Progenitor cell of endocrine pancreas (in vitro differentiated cells): ENCODE data around the gene SF3B6. TPM values are rescaled to one million over a fixed set of nuclear protein-coding genes. Genes with fewer than 3 reads are reported as not detected.

Source experiments
- DNase-seq: peaks from one replicate; pipeline ENCODE4 v3.0.0; 2021; ENCODE audit warnings: low spot score; ENCODE audit not compliant: unreplicated experiment
- H3K27ac Mint-ChIP-seq: 2 replicates; pipeline ENCODE4 v1.8.0; 2021; ENCODE audit warnings: mild to moderate bottlenecking, moderate library complexity, mixed read lengths
- H3K27me3 Mint-ChIP-seq: 2 replicates; pipeline ENCODE4 v1.8.0; 2021; ENCODE audit warnings: mixed read lengths
- H3K36me3 Mint-ChIP-seq: 2 replicates; pipeline ENCODE4 v1.8.0; 2022; ENCODE audit warnings: mixed read lengths; ENCODE audit not compliant: insufficient read depth
- H3K4me1 Mint-ChIP-seq: 2 replicates; pipeline ENCODE4 v1.8.0; 2021; ENCODE audit warnings: low read depth, mixed read lengths
- H3K4me3 Mint-ChIP-seq: 2 replicates; pipeline ENCODE4 v1.8.0; 2021; ENCODE audit warnings: low read depth, mild to moderate bottlenecking, moderate library complexity, mixed read lengths
- H3K9me3 Mint-ChIP-seq: 2 replicates; pipeline ENCODE4 v1.8.0; 2021; ENCODE audit warnings: low read depth, mixed read lengths
- total RNA-seq: library from RNA; stranded (reverse); gene quantifications from 2 replicates; pipeline ENCODE4 v1.2.1, GENCODE V29; 2021
- TF ChIP-seq, protein P1 (sequence below): fragments of 200-600 bp; sonication (generic); IDR thresholded peaks from one replicate; pipeline ENCODE4 v1.5.0; 2021; ENCODE audit warnings: antibody characterized with exemption, mild to moderate bottlenecking; ENCODE audit not compliant: unreplicated experiment

The SF3B6 gene
- total RNA-seq, 1 donor from 2014 or later = 101 TPM

DNA sequence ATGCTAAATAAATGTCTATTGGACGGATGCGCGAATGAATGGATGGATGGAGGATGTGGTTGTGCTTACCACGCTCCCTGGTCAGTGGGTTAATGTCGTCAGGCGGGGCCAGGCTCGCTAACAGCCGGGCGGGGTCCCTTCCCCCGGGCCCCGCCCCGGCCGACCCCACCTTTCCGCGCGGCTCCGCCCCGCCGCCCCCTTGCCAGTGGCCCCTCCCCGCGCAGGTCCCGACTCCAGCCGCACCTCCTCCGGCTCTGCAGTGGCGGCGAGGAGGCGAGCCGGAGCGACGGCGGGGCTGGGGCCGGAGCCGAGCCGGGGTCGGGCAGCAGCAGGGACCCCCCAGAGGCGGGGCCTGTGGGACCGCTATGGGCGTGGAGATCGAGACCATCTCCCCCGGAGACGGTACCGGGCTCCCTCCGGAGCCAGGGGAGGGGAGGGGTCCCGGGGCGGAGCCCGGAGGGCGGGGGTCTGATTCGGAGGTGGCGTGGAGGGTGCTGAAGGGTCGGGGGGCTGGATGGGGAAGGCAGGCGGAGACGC is 26.6 kb downstream of the SF3B6 start, which contains the start of gene FKBP1B:
Gene FKBP1B (plus strand): TSS at position 257 of the 537 bp plus-strand sequence. CDS start 109 bp downstream, at position 366.
- Mint-ChIP-seq H3K36me3 (no peaks in the 10 kb centered on the region), H3K27ac (no peak within 1 kb of the TSS), H3K9me3 (no peaks in the 10 kb centered on the region), H3K27me3 (no peaks in the 10 kb centered on the region), H3K4me3 (no peak within 1 kb of the TSS), H3K4me1 (peaks cover 20% of the 10 kb centered on the region)
- TF ChIP-seq, protein P1, sequence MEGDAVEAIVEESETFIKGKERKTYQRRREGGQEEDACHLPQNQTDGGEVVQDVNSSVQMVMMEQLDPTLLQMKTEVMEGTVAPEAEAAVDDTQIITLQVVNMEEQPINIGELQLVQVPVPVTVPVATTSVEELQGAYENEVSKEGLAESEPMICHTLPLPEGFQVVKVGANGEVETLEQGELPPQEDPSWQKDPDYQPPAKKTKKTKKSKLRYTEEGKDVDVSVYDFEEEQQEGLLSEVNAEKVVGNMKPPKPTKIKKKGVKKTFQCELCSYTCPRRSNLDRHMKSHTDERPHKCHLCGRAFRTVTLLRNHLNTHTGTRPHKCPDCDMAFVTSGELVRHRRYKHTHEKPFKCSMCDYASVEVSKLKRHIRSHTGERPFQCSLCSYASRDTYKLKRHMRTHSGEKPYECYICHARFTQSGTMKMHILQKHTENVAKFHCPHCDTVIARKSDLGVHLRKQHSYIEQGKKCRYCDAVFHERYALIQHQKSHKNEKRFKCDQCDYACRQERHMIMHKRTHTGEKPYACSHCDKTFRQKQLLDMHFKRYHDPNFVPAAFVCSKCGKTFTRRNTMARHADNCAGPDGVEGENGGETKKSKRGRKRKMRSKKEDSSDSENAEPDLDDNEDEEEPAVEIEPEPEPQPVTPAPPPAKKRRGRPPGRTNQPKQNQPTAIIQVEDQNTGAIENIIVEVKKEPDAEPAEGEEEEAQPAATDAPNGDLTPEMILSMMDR = no peak
- peak; percentile 59 for DNase-seq

- no peaks in the 10 kb centered on the region for H3K9me3 Mint-ChIP-seq
- no peak overlapping the region for H3K27ac Mint-ChIP-seq
- H3K27me3 Mint-ChIP-seq = no peaks in the 10 kb centered on the region
- H3K4me1 Mint-ChIP-seq = peaks cover 16% of the 10 kb centered on the region
- no peak for DNase-seq
- TF ChIP-seq, protein P1 = no peak
- no peak overlapping the region for H3K4me3 Mint-ChIP-seq
- H3K36me3 Mint-ChIP-seq = no peaks in the 10 kb centered on the region
These were observed 27.2 kb downstream of the SF3B6 start for GRCh38 chr2:24048769-24049484.

DNA sequence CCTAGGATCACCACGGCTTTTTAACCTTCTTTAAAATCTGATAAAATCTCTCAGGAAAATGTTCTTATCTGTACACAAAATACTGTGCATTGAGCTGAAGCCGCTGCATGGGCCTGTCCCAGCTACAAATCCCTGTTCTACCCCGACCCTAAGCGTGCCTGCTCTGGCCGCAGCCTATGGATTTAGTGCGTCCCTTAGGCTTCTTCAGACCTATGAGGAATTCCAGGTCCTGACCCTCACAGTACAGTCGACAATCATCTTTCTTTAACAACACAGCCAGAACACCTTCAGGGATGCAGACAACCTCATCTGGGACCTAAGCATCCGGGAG is 28.5 kb downstream of the SF3B6 start:
- H3K4me3 Mint-ChIP-seq = peak overlapping the region; percentile 100
- H3K4me1 Mint-ChIP-seq = peaks cover 16% of the 10 kb centered on the region
- no peaks in the 10 kb centered on the region for H3K9me3 Mint-ChIP-seq
- peaks cover 1% of the 10 kb centered on the region for H3K36me3 Mint-ChIP-seq
- TF ChIP-seq, protein P1 = no peak
- no peak for DNase-seq
- H3K27ac Mint-ChIP-seq = peak overlapping the region; percentile 94
- H3K27me3 Mint-ChIP-seq = no peaks in the 10 kb centered on the region

GRCh38 chr2:24046930-24047702 is 29.0 kb downstream of the SF3B6 start, which contains the start of gene WDCP:
Gene WDCP (minus strand): TSS chr2:24047391. CDS start chr2:24039494, 7,897 bp downstream.
- Mint-ChIP-seq H3K4me1 (peaks cover 16% of the 10 kb centered on the region), H3K36me3 (peaks cover 1% of the 10 kb centered on the region), H3K4me3 (peak within 1 kb of the TSS; percentile 100), H3K27me3 (no peaks in the 10 kb centered on the region), H3K27ac (peak within 1 kb of the TSS; percentile 94), H3K9me3 (no peaks in the 10 kb centered on the region)
- peak; percentile 79 for DNase-seq
- TF ChIP-seq, protein P1 = no peak

DNA sequence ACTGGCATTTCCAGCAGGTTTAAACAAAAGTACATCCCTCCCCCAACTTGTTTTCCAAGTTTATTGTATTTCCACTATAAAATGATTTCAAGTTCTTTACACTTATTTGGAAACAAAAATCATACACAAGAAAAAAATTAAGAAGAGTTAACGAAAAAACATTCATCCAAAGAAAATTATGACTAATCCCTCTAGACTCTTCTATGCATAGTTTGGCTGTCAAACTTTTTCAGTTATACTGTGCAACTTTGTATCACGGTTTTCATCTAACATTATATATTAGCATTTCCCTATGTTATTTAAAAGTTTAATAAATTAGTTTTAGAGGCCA is 29.6 kb downstream of the SF3B6 start:
- peaks cover 16% of the 10 kb centered on the region for H3K4me1 Mint-ChIP-seq
- H3K27ac Mint-ChIP-seq = no peak overlapping the region
- no peaks in the 10 kb centered on the region for H3K9me3 Mint-ChIP-seq
- peaks cover 1% of the 10 kb centered on the region for H3K36me3 Mint-ChIP-seq
- TF ChIP-seq, protein P1 = no peak
- H3K27me3 Mint-ChIP-seq = no peaks in the 10 kb centered on the region
- peak overlapping the region; percentile 100 for H3K4me3 Mint-ChIP-seq
- DNase-seq = no peak
